Mesothelial cell of epicardium (in vitro differentiated cells): ENCODE data around the gene DDR2. TPM values are rescaled to one million over a fixed set of nuclear protein-coding genes. Genes with fewer than 3 reads are reported as not detected.
"Not testable (repeated sequence)": the region's sequence is repeated elsewhere in the genome, so short reads cannot be mapped to it uniquely, and the experiment has no call there.

Source experiments
- DNase-seq, 2 experiments: peaks; one replicate each; pipeline ENCODE4 v3.0.0; 2021; ENCODE audit warnings: low spot score in 2 of 2; ENCODE audit not compliant: unreplicated experiment in 2 of 2
- H3K27ac Mint-ChIP-seq: 2 replicates; pipeline ENCODE4 v1.8.0; 2021; ENCODE audit warnings: mixed read lengths
- H3K27me3 Mint-ChIP-seq: 2 replicates; pipeline ENCODE4 v1.8.0; 2021; ENCODE audit warnings: low read depth, mixed read lengths
- H3K36me3 Mint-ChIP-seq: 2 replicates; pipeline ENCODE4 v1.8.0; 2021; ENCODE audit warnings: mixed read lengths
- H3K4me1 Mint-ChIP-seq: 2 replicates; pipeline ENCODE4 v1.8.0; 2021; ENCODE audit warnings: mixed read lengths
- H3K4me3 Mint-ChIP-seq: 2 replicates; pipeline ENCODE4 v1.8.0; 2021; ENCODE audit warnings: mild to moderate bottlenecking, moderate library complexity, mixed read lengths
- H3K9me3 Mint-ChIP-seq: 2 replicates; pipeline ENCODE4 v1.8.0; 2021; ENCODE audit warnings: mixed read lengths
- total RNA-seq: library from RNA; stranded (reverse); gene quantifications from 3 replicates; pipeline ENCODE4 v1.2.1, GENCODE V29; 2021
- TF ChIP-seq, protein P1 (sequence below): fragments of 200-600 bp; sonication (generic); IDR thresholded peaks from one replicate; pipeline ENCODE4 v1.5.0; 2021; ENCODE audit warnings: antibody characterized with exemption; ENCODE audit not compliant: unreplicated experiment

DDR2 gene
- total RNA-seq, 1 donor from 2014 or later, result 58.1 TPM

DNA sequence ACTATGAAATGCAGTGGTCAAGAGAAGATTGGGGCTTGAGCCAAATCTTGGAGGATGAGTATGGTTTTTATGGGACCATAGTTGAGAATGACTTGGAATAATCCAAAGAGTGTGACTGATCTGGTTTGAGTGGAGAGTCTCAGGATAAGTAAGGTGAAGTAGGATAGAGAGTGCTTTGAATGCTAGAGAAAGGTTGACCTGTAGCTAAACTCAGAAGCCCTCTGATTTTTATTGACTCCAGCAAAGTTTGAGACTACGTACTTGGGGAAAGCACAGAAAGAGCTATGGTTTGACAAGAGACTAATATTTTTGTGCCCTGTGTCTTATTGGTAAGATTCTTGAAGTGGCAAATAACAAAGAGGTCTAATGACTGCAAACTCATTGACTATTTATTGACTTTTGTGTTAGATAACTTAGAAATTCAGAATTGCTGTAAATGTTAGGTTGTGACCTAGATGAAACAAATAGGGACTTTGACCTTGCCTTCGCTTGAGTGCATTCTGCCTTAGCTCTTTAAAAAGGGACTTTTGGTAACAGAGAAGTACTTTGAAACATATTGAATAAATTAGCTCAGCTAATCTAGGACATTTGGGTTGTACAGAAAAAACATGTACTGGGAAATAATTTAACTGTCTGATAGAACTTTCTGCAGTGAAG, 35.6 kb upstream of the DDR2 start:
- DNase-seq, result no peak
- peaks cover 35% of the 10 kb centered on the region for H3K36me3 Mint-ChIP-seq
- TF ChIP-seq, protein P1, sequence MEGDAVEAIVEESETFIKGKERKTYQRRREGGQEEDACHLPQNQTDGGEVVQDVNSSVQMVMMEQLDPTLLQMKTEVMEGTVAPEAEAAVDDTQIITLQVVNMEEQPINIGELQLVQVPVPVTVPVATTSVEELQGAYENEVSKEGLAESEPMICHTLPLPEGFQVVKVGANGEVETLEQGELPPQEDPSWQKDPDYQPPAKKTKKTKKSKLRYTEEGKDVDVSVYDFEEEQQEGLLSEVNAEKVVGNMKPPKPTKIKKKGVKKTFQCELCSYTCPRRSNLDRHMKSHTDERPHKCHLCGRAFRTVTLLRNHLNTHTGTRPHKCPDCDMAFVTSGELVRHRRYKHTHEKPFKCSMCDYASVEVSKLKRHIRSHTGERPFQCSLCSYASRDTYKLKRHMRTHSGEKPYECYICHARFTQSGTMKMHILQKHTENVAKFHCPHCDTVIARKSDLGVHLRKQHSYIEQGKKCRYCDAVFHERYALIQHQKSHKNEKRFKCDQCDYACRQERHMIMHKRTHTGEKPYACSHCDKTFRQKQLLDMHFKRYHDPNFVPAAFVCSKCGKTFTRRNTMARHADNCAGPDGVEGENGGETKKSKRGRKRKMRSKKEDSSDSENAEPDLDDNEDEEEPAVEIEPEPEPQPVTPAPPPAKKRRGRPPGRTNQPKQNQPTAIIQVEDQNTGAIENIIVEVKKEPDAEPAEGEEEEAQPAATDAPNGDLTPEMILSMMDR, result no peak
- no peaks in the 10 kb centered on the region for H3K4me1 Mint-ChIP-seq
- no peaks in the 10 kb centered on the region for H3K27me3 Mint-ChIP-seq
- no peak overlapping the region for H3K4me3 Mint-ChIP-seq
- no peaks in the 10 kb centered on the region for H3K9me3 Mint-ChIP-seq
- H3K27ac Mint-ChIP-seq, result no peak overlapping the region

DNA sequence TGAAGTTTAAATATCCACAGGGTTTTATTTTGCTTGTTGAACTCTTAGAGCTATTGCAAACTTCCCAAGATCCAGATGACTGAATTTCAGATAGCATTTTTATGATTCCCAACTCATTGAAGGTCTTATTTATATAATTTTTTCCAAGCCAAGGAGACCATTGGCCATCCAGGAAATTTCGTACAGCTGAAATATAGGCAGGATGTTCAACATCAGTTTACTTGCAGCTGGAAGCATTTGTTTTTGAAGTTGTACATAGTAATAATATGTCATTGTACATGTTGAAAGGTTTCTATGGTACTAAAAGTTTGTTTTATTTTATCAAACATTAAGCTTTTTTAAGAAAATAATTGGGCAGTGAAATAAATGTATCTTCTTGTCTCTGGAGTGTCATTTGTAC, 32.8 kb upstream of the DDR2 start:
- Mint-ChIP-seq H3K36me3 (peaks cover 38% of the 10 kb centered on the region), H3K27ac (no peak overlapping the region), H3K4me1 (no peaks in the 10 kb centered on the region), H3K27me3 (no peaks in the 10 kb centered on the region), H3K9me3 (peaks cover 4% of the 10 kb centered on the region), H3K4me3 (no peak overlapping the region)
- no peak for DNase-seq
- TF ChIP-seq, protein P1, result no peak

DNA sequence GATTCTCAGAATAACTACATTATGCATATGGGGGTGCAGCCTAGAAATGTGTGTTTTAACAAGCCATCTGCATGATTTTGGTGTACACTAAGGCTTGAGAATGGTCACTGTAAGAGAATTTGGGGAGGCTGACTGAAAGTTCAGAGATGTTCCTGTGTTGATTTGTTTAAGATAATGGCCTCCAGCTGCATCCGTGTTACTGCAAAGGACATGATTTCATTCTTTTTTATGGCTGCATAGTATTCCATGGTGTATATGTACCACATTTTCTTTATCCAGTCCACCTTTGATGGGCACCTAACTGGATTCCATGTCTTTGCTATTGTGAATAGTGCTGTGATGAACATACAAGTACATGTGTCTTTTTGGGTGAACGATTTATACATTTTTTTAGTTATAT, 29.1 kb upstream of the DDR2 start:
- not testable (repeated sequence) for DNase-seq, H3K4me3 Mint-ChIP-seq, H3K27me3 Mint-ChIP-seq, H3K4me1 Mint-ChIP-seq, H3K9me3 Mint-ChIP-seq, H3K27ac Mint-ChIP-seq
- peaks cover 24% of the 10 kb centered on the region for H3K36me3 Mint-ChIP-seq

DNA sequence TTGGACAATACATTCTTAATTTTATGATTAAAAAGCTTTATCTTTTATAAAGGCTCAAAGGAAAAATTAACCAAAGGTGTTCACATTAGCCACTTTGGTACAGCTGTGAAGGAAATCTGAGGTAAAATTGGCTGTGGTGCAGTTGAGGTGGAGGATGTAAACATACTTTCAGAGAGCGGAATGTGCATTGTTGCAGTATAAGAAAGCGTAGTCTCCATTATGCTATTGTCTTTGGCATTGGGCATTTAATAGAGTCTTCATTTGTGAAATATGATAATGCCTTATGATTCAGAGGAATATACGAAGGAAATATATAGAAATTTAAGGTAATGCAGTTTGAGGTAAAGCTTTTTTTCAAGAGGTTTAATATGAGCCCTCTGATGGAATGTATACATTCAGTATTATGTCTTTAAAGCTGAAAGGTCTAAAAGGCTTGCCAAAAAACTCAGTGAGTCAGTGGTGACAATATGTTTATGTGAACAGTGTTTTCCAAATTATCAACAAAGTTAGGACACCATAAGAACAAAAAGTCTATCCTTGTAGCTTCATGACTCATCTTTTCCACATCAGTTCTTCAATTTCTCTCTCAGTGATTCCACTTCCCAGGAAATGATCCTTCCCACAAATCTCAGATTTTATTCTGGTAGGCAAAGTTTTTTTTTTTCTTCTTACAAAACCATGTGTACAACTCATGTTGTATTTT, 26.9 kb upstream of the DDR2 start:
- Mint-ChIP-seq H3K27me3 (no peaks in the 10 kb centered on the region), H3K27ac (no peak overlapping the region), H3K4me3 (no peak overlapping the region), H3K9me3 (peaks cover 4% of the 10 kb centered on the region), H3K36me3 (peaks cover 21% of the 10 kb centered on the region), H3K4me1 (no peaks in the 10 kb centered on the region)
- TF ChIP-seq, protein P1, result no peak
- DNase-seq, result no peak

DNA sequence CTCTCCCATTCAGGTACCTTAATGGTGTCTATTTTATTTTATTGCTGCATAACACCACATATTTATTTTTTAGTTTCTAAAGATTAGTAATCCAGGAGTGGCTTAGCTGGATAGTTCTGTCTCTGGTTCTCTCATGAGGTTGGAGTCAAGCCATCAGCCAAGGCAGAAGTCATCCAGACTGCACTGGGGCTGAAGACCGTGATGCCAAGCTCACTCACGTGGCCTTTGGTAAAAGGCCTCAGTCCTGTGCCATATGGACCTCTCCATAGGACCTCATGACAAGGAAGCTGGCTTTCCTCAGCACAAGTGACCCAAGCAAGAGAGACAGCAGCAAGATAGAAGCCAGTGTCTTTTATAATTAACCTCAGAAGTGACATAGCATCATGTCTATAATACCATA, 23.0 kb upstream of the DDR2 start:
- H3K27me3 Mint-ChIP-seq, result no peaks in the 10 kb centered on the region
- no peaks in the 10 kb centered on the region for H3K4me1 Mint-ChIP-seq
- no peaks in the 10 kb centered on the region for H3K9me3 Mint-ChIP-seq
- TF ChIP-seq, protein P1, result no peak
- H3K27ac Mint-ChIP-seq, result no peak overlapping the region
- no peak overlapping the region for H3K4me3 Mint-ChIP-seq
- DNase-seq, result no peak
- peaks cover 2% of the 10 kb centered on the region for H3K36me3 Mint-ChIP-seq

DNA sequence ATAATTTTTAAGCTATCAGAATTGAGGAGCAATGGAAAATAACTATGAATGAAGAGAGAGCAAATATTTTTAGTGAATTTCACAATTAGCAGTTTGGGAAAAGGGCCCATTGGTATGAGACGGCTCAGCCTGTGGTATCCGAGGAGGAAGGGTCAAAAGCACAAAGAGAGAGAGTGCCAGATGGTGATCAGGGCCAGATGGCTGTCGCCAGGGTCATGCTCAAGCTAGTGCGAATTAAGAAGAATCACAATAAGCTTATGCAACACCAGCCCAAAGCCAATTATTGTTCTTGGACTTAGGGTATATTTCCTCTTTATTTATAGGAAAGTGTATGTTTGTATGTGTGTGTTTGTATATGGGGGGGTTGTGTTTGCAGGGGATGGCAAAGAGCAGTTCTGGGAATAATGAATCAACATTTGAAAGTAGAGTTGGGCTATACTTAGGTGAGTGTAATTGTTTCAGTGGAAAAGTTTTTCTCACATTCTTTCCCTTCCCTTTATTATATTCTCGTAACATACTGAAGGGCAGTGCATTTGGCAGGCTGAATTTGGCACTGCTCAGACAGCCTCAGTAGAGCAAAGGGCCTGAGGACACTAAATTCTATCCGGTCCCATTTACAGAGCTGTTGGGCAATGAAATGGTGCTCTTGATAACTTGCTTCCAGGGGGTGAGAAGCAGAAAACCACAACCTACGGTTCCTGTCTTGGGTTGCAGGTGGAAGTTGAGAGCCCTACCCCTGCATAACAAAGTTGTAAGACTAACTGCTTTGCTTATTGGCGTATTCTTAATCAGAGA, 19.5 kb upstream of the DDR2 start:
- H3K4me3 Mint-ChIP-seq, result no peak overlapping the region
- H3K4me1 Mint-ChIP-seq, result no peaks in the 10 kb centered on the region
- no peaks in the 10 kb centered on the region for H3K27me3 Mint-ChIP-seq
- no peak for DNase-seq
- peaks cover 15% of the 10 kb centered on the region for H3K9me3 Mint-ChIP-seq
- TF ChIP-seq, protein P1, result no peak
- peaks cover 16% of the 10 kb centered on the region for H3K36me3 Mint-ChIP-seq
- H3K27ac Mint-ChIP-seq, result no peak overlapping the region
